GM19438 (cell line): ENCODE data around the gene OR4N2.
"Not testable (repeated sequence)": the region's sequence is repeated elsewhere in the genome, so short reads cannot be mapped to it uniquely, and the experiment has no call there.

ENCODE experiments used
- ATAC-seq: cut with Tn5 transposase; IDR thresholded peaks from one replicate; pipeline ENCODE4 v1.9.1; 2021; ENCODE audit warnings: low read depth; ENCODE audit not compliant: unreplicated experiment

OR4N2 gene

GRCh38 chr14:19834203-19834848 is 30.8 kb downstream of the OR4N2 start:
- ATAC-seq = not testable (repeated sequence)

- ATAC-seq = no peak
Observed at GRCh38 chr14:19838433-19838832, 34.9 kb downstream of the OR4N2 start.

- ATAC-seq = no peak
Observed at GRCh38 chr14:19851365-19851764, 47.8 kb downstream of the OR4N2 start.

- not testable (repeated sequence) for ATAC-seq
Observed at GRCh38 chr14:19866061-19866669, 62.6 kb downstream of the OR4N2 start.

GRCh38 chr14:19873178-19873577 is 69.6 kb downstream of the OR4N2 start:
- ATAC-seq = no peak

- no peak for ATAC-seq
Observed at GRCh38 chr14:19874842-19875241, 71.3 kb downstream of the OR4N2 start, which contains the start of gene OR4K2. Gene OR4K2 (plus strand): TSS chr14:19875142. CDS start chr14:19876268, 1,126 bp downstream.

GRCh38 chr14:19878029-19878642 is 74.6 kb downstream of the OR4N2 start:
- no peak for ATAC-seq
